ENCODE results near the gene MBNL1.

DNA sequence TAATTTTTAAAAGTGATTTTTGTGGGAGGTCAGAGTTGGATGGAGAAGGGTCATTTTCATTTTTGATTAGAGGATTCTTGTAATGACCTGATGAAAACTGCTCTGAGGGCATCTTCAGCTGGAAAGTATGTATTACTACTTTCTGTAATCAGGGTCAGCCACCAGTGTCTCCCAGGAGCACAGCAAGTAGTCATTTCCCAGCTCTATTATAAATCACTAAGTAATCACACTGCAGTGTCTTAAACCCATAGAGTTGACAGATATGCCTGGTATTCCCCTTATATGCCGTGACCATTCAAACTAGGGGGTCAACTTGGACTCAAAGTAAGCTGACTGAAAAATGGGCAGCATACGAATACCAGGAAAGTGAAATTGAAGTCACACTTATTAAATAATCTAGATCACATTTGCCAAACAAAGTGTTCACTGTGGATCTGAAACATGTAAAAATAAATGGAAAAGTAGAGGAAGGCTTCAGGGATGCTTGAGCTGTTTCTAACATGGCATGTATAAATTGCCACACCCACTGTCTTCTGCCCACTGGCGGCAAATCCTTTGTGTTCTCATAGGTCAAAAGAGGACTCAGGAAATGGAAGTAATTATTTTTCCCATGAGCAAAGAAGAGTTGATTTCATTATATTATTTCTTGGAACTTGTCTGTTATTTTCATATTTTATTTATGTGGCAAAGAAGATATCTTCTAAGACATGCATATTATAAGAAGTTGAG, 105.7 kb downstream of the MBNL1 start:
- TF ChIP-seq, protein P1, sequence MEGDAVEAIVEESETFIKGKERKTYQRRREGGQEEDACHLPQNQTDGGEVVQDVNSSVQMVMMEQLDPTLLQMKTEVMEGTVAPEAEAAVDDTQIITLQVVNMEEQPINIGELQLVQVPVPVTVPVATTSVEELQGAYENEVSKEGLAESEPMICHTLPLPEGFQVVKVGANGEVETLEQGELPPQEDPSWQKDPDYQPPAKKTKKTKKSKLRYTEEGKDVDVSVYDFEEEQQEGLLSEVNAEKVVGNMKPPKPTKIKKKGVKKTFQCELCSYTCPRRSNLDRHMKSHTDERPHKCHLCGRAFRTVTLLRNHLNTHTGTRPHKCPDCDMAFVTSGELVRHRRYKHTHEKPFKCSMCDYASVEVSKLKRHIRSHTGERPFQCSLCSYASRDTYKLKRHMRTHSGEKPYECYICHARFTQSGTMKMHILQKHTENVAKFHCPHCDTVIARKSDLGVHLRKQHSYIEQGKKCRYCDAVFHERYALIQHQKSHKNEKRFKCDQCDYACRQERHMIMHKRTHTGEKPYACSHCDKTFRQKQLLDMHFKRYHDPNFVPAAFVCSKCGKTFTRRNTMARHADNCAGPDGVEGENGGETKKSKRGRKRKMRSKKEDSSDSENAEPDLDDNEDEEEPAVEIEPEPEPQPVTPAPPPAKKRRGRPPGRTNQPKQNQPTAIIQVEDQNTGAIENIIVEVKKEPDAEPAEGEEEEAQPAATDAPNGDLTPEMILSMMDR (IDR thresholded peaks at IDR 0.05): no peak
- TF ChIP-seq, protein P2, sequence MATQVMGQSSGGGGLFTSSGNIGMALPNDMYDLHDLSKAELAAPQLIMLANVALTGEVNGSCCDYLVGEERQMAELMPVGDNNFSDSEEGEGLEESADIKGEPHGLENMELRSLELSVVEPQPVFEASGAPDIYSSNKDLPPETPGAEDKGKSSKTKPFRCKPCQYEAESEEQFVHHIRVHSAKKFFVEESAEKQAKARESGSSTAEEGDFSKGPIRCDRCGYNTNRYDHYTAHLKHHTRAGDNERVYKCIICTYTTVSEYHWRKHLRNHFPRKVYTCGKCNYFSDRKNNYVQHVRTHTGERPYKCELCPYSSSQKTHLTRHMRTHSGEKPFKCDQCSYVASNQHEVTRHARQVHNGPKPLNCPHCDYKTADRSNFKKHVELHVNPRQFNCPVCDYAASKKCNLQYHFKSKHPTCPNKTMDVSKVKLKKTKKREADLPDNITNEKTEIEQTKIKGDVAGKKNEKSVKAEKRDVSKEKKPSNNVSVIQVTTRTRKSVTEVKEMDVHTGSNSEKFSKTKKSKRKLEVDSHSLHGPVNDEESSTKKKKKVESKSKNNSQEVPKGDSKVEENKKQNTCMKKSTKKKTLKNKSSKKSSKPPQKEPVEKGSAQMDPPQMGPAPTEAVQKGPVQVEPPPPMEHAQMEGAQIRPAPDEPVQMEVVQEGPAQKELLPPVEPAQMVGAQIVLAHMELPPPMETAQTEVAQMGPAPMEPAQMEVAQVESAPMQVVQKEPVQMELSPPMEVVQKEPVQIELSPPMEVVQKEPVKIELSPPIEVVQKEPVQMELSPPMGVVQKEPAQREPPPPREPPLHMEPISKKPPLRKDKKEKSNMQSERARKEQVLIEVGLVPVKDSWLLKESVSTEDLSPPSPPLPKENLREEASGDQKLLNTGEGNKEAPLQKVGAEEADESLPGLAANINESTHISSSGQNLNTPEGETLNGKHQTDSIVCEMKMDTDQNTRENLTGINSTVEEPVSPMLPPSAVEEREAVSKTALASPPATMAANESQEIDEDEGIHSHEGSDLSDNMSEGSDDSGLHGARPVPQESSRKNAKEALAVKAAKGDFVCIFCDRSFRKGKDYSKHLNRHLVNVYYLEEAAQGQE (IDR thresholded peaks at IDR 0.05; ENCODE audit: insufficient read depth in 1 of 2, low read depth in 2 of 2, low read length in 1 of 2): no peak

All from Panc1 (cell line).